ENCODE measurements around the gene SND1.

SND1 gene

GRCh38 chr7:128003787-128004186, 351.8 kb downstream of the SND1 start:
- DNase-seq (ENCODE audit: extremely low spot score): no peak
- CTCF ChIA-PET: interaction anchor here (0.8 to 1.4 kb wide), 3 partner anchors 23 to 270 kb away, joined by 3 read pairs; no protein-coding TSS in a partner anchor
- no peak for TF ChIP-seq CTCF (IDR thresholded peaks at IDR 0.05; ENCODE audit: control extremely low read depth, extremely low read depth, low read depth, missing control alignments)
- POLR2A ChIA-PET: no interaction called here

- no peak for TF ChIP-seq CTCF (IDR thresholded peaks at IDR 0.05; ENCODE audit: control extremely low read depth, extremely low read depth, low read depth, missing control alignments)
- POLR2A ChIA-PET: no interaction called here
- CTCF ChIA-PET: interaction anchor here (1.3 to 1.4 kb wide), 2 partner anchors 271 to 297 kb away, joined by 3 read pairs; no protein-coding TSS in a partner anchor
- DNase-seq (ENCODE audit: extremely low spot score): no peak
Measured at GRCh38 chr7:128004623-128005022, 352.6 kb downstream of the SND1 start.

GRCh38 chr7:128005117-128005516, 353.1 kb downstream of the SND1 start:
- DNase-seq (ENCODE audit: extremely low spot score): peak; percentile 24
- ChIA-PET CTCF (interaction anchor here (1.3 to 1.4 kb wide), 2 partner anchors 272 to 297 kb away, joined by 3 read pairs; no protein-coding TSS in a partner anchor), POLR2A (no interaction called here)
- TF ChIP-seq CTCF (IDR thresholded peaks at IDR 0.05; ENCODE audit: control extremely low read depth, extremely low read depth, low read depth, missing control alignments): no peak

- ChIA-PET CTCF (interaction anchor here (1.1 to 1.3 kb wide), 2 partner anchors 9 to 298 kb away, joined by 3 to 4 read pairs; no protein-coding TSS in a partner anchor), POLR2A (no interaction called here)
- no peak for TF ChIP-seq CTCF (IDR thresholded peaks at IDR 0.05; ENCODE audit: control extremely low read depth, extremely low read depth, low read depth, missing control alignments)
- DNase-seq (ENCODE audit: extremely low spot score): no peak
Measured at GRCh38 chr7:128005759-128006159, 353.8 kb downstream of the SND1 start.

- no peak for TF ChIP-seq CTCF (IDR thresholded peaks at IDR 0.05; ENCODE audit: control extremely low read depth, extremely low read depth, low read depth, missing control alignments)
- DNase-seq (ENCODE audit: extremely low spot score): no peak
- CTCF ChIA-PET: interaction anchor here (1.1 kb wide), 1 partner anchor 8 kb away, joined by 4 read pairs; no protein-coding TSS in a partner anchor
- POLR2A ChIA-PET: no interaction called here
Measured at GRCh38 chr7:128006550-128007302, 354.7 kb downstream of the SND1 start.

GRCh38 chr7:128007303-128007680, 355.3 kb downstream of the SND1 start:
- CTCF ChIA-PET: no interaction called here
- DNase-seq (ENCODE audit: extremely low spot score): no peak

More at GRCh38 chr7:128007303-128007680, 355.3 kb downstream of the SND1 start:
- POLR2A ChIA-PET: no interaction called here
- TF ChIP-seq CTCF (IDR thresholded peaks at IDR 0.05; ENCODE audit: control extremely low read depth, extremely low read depth, low read depth, missing control alignments): no peak
